HG03175 (cell line): ENCODE data around the gene PSMC3.

ENCODE experiments used
- ATAC-seq: cut with Tn5 transposase; IDR thresholded peaks from one replicate; pipeline ENCODE4 v1.9.1; 2021; ENCODE audit warnings: mild to moderate bottlenecking, moderate library complexity; ENCODE audit not compliant: unreplicated experiment

Gene PSMC3

DNA sequence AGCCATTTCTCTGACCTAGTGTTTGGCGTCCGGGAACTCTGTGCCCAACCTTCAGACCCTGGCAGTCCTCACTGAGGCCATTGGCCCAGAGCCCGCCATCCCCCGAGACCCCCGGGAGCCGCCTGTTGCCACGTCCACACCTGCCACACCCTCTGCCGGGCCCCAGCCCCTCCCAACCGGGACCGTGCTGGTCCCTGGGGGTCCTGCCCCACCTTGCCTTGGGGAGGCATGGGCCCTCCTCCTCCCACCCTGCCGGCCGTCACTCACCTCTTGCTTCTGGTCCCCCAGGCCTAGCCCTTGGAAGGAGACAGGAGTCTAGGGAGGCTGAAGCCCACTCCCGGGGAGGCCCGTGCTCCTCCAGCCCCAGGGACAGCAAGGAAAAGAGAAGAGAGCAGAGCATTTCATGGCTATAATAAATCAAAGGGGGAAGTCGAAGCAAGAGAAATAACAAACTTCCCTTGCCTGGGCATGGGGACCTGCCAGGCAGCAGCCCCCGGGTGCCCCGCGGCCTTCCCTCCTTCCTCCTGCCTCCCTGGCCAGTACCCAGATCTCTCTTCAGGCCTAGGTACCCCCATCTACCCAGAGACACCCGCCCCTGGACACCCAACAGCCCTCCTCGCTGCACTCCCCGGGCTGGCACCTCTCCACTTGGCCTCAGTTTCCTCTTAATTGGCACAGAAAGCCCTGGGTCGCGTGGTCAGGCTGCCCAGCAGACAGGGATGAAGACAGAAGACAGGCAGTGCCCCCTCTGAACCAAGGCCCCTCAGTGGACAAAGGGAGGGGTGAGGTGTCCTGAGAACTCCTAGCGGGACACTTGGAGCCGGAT lies 30.8 kb downstream of the PSMC3 start:
- ATAC-seq = no peak

GRCh38 chr11:47394322-47395222 lies 31.7 kb downstream of the PSMC3 start:
- ATAC-seq = peak; percentile 68

DNA sequence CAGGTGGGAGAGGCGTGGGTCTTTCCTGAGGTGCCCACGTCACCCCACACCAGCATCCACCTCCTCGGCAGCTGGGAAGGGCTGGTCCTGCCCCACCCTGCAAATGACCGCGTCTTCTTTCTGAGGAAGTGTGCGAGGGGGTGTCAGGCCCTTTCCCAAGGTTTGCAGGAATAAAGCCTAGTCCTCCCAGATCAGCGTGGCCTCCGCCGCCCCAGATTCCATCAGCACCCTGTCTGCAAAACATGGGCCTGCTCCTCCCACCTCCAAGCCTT lies 32.3 kb downstream of the PSMC3 start:
- no peak for ATAC-seq

DNA sequence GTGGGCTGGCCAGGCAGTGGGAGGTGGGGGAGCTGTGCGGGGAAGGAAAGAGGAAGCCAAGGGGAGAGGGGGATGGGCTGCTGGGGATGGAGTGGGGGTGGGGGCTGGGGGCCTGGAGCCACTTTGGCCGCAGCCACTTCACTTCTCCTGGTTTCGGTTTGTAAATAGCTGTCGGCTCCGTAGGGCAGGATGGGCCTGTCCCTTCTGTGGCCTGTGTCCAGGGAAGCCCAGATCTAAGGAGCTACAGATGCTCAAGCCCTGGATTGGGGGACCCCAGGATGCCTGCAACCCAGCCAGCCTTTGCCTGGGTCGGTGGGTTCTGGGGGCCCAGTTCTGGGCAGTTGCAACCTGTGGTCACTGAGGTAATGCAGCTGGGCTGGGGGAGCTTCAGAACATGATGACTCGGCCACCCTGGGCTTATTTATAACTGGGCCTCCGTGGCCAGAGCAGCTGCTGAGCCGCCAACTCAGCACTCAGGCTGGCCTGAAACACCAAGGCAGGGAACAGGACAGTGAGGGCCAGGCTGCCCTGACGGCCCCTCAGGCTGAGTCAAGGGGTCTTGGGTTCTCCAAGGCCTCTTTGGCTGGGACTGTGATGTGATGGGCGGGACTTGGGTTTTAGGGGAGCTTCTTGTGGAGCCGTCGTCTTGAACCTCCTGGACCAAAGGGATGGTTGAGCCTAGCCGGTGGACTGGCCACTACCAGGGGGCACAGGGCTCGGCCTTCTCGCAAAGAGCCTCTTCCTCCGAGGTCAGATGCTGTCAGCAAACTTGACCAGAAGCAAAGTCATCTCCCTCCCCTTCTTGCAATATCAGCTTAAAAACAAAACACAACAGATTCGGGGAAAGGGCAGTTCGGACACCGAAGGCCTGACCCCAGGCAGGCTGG lies 32.8 kb downstream of the PSMC3 start:
- ATAC-seq = no peak

GRCh38 chr11:47392546-47393162 lies 33.6 kb downstream of the PSMC3 start:
- no peak for ATAC-seq

- no peak for ATAC-seq
These were observed 34.4 kb downstream of the PSMC3 start for GRCh38 chr11:47391711-47392432.

- ATAC-seq = no peak
These were observed 35.1 kb downstream of the PSMC3 start for GRCh38 chr11:47391077-47391583.

- no peak for ATAC-seq
These were observed 35.8 kb downstream of the PSMC3 start for GRCh38 chr11:47390422-47390760.

DNA sequence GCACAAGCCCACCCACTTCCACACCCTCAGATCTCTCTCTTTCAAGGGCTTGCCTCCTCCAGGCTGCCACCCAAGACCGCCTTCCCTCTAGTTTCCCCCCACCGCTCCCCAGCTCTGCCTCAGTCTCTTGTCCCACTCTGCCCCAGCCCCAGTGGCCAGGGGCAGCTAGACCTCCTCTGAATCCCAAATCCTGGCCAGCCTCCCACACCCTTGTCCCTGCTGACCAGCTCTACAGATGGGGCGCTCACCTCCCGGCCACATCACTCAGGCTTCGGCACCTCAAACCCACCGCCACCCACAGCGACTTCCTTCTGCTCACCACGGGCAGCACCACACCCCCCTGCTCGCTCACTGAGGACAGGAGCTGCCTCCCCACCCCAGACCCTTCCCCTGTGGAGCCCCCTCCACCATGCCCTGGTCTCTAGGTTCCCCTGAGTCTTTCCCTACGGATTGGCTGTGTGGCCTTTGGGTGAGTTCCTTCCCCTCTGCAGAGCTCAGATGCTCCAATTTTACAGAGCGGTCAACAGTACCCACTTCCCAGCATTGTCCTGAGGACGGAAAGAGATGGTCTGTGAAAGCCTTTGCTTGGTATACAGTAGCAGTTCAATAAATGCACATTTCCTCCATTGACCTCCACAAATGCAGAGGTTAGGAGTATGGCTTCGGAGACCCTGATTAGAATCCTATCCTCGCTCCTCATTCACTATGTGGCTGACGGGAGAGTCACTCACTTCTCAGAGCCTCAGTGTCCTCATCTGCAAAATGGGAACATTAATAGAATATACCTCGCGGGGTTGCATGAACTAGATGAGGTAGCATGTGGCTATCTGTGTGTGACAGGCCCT lies 36.4 kb downstream of the PSMC3 start:
- no peak for ATAC-seq

- ATAC-seq = no peak
These were observed 37.3 kb downstream of the PSMC3 start for GRCh38 chr11:47388697-47389576.

DNA sequence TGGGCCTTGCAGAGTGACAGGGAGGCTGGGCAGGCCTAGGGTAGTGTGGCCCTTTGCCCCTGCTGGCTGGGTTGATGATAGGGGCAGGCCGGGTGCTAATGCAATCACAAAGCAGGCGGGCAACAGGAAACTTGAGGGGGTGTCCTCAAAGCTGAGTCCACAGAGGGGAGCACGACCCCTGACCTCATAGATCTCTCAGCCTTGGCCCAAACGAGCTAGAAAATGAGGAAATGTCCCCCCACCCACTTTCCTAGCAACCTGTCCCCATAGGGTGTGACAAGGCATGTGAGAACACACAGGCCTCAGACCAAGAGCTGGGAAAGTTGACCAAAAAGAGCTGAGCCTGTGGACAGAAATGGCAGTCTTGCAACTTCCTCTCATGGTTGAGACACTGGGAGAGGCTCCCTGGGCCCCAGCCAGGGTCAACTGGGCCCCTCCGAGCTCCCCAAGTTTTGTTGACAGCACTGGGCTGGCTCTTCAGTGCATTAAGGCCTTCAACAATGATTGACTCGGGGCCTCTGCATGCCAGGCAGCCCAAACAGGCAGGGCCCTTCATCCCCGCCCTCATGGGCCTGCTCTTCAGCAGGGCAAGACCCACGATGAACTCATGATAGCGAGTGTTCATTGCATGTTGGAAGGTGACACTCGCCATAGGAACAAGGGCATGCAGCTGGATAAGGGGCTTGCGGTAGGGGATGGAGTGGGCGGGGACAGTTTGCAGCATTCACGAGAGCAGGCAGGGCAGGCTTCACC lies 38.1 kb downstream of the PSMC3 start:
- no peak for ATAC-seq

GRCh38 chr11:47384498-47384897 lies 41.7 kb downstream of the PSMC3 start:
- no peak for ATAC-seq

DNA sequence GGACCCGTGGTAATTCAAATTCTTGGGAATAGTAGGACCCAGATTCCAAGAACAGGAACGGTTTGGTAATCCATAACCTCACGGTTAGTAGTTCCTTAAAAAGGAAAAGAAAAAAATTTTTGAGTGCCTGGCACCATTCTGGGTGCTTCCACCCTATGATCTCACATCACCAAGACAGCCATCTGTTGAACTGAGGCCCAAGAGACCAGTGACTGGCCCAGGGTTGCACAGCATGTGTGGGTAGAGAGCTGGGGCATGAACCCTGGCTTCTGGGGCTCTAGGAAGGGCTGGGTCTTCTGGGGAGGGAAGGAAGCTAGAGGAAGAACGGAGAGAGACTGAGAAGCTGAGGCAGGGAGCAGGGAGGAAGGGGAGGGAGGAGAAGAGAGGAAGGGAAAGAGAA lies 43.2 kb downstream of the PSMC3 start:
- no peak for ATAC-seq

- ATAC-seq = no peak
These were observed 46.2 kb downstream of the PSMC3 start for GRCh38 chr11:47380078-47380477.

GRCh38 chr11:47379317-47379716 lies 46.9 kb downstream of the PSMC3 start:
- no peak for ATAC-seq

- ATAC-seq = no peak
These were observed 47.4 kb downstream of the PSMC3 start for GRCh38 chr11:47378836-47379170.

DNA sequence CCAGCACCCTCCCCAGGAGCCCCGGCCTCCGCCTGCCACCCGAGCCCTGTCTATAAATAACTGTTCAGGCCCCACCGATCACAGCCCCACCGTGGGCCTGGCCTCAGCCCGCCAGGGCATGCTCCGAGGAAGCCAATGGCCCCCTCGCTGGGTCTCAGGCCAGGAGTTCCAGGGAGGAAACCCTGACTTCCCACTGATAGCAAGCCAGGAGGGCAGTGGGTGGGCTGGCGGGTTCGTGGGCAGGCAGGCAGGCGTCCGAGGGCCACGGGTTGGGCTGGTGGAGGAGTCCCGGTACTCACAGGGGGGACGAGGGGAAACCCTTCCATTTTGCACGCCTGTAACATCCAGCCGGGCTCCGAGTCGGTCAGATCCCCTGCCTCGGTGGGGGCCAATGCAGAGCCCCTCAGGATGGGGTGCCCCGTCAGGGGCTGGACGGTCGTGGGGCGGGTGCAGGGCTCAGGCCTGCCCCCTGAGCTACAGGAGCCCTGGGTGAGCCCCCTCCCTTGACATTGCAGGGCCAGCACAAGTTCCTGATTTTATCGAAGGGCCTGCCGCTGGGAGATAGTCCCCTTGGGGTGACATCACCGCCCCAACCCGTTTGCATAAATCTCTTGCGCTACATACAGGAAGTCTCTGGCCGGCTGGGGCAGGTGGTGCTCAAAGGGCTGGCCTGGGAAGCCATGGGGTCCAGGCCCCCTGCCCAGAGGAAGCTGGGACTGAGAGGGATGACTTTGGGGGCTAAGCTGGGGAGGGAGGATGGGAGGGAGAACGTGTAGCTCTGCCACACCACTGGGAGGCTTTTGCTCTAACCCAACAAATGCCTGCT lies 48.0 kb downstream of the PSMC3 start, which contains the start of gene SPI1:
TSS of gene SPI1 (minus strand) at position 538 of the 826 bp plus-strand sequence. CDS start at position 344, 194 bp downstream.
- peak; percentile 80 for ATAC-seq
